Measurements from ENCODE around the gene PBX1.

The PBX1 gene

GRCh38 chr1:164838786-164839185 is 279.8 kb downstream of the PBX1 start:
- DNase-seq (ENCODE audit: low read depth in 1 of 2, low spot score in 1 of 2): no peak
- TF ChIP-seq JUND (IDR thresholded peaks at IDR 0.05; ENCODE audit: low read depth): no peak
- in situ Hi-C loops (cut with HindIII; ENCODE audit: low pct_unique_long_range_greater_than_20kb, low sequenced_read_pairs): no loop called here

- no peak for TF ChIP-seq JUND (IDR thresholded peaks at IDR 0.05; ENCODE audit: low read depth)
- no peak for DNase-seq (ENCODE audit: low read depth in 1 of 2, low spot score in 1 of 2)
- in situ Hi-C loops (cut with HindIII; ENCODE audit: low pct_unique_long_range_greater_than_20kb, low sequenced_read_pairs): no loop called here
Observed at GRCh38 chr1:164840936-164841335, 282.0 kb downstream of the PBX1 start.

GRCh38 chr1:164841702-164842465 is 282.9 kb downstream of the PBX1 start:
- TF ChIP-seq JUND (IDR thresholded peaks at IDR 0.05; ENCODE audit: low read depth): no peak
- no peak for DNase-seq (ENCODE audit: low read depth in 1 of 2, low spot score in 1 of 2)
- in situ Hi-C loops (cut with HindIII; ENCODE audit: low pct_unique_long_range_greater_than_20kb, low sequenced_read_pairs): no loop called here

- no peak for TF ChIP-seq JUND (IDR thresholded peaks at IDR 0.05; ENCODE audit: low read depth)
- in situ Hi-C loops (cut with HindIII; ENCODE audit: low pct_unique_long_range_greater_than_20kb, low sequenced_read_pairs): no loop called here
- no peak for DNase-seq (ENCODE audit: low read depth in 1 of 2, low spot score in 1 of 2)
Observed at GRCh38 chr1:164842870-164843269, 283.9 kb downstream of the PBX1 start.

- no peak for DNase-seq (ENCODE audit: low read depth in 1 of 2, low spot score in 1 of 2)
- in situ Hi-C loops (cut with HindIII; ENCODE audit: low pct_unique_long_range_greater_than_20kb, low sequenced_read_pairs): no loop called here
- no peak for TF ChIP-seq JUND (IDR thresholded peaks at IDR 0.05; ENCODE audit: low read depth)
Observed at GRCh38 chr1:164843743-164844500, 284.9 kb downstream of the PBX1 start.

GRCh38 chr1:164846731-164847691 is 288.0 kb downstream of the PBX1 start:
- DNase-seq (ENCODE audit: low read depth in 1 of 2, low spot score in 1 of 2): no peak
- TF ChIP-seq JUND (IDR thresholded peaks at IDR 0.05; ENCODE audit: low read depth): no peak
- in situ Hi-C loops (cut with HindIII; ENCODE audit: low pct_unique_long_range_greater_than_20kb, low sequenced_read_pairs): no loop called here

- no peak for TF ChIP-seq JUND (IDR thresholded peaks at IDR 0.05; ENCODE audit: low read depth)
- in situ Hi-C loops (cut with HindIII; ENCODE audit: low pct_unique_long_range_greater_than_20kb, low sequenced_read_pairs): no loop called here
- no peak for DNase-seq (ENCODE audit: low read depth in 1 of 2, low spot score in 1 of 2)
Observed at GRCh38 chr1:164853146-164853545, 294.2 kb downstream of the PBX1 start.

GRCh38 chr1:164855716-164856329 is 296.8 kb downstream of the PBX1 start:
- no peak for TF ChIP-seq JUND (IDR thresholded peaks at IDR 0.05; ENCODE audit: low read depth)
- in situ Hi-C loops (cut with HindIII; ENCODE audit: low pct_unique_long_range_greater_than_20kb, low sequenced_read_pairs): no loop called here
- no peak for DNase-seq (ENCODE audit: low read depth in 1 of 2, low spot score in 1 of 2)

GRCh38 chr1:164856381-164856780 is 297.4 kb downstream of the PBX1 start:
- DNase-seq (ENCODE audit: low read depth in 1 of 2, low spot score in 1 of 2): no peak
- TF ChIP-seq JUND (IDR thresholded peaks at IDR 0.05; ENCODE audit: low read depth): no peak
- in situ Hi-C loops (cut with HindIII; ENCODE audit: low pct_unique_long_range_greater_than_20kb, low sequenced_read_pairs): no loop called here

GRCh38 chr1:164857439-164857838 is 298.5 kb downstream of the PBX1 start:
- DNase-seq (ENCODE audit: low read depth in 1 of 2, low spot score in 1 of 2): no peak
- TF ChIP-seq JUND (IDR thresholded peaks at IDR 0.05; ENCODE audit: low read depth): no peak
- in situ Hi-C loops (cut with HindIII; ENCODE audit: low pct_unique_long_range_greater_than_20kb, low sequenced_read_pairs): no loop called here

- TF ChIP-seq JUND (IDR thresholded peaks at IDR 0.05; ENCODE audit: low read depth): no peak
- no peak for DNase-seq (ENCODE audit: low read depth in 1 of 2, low spot score in 1 of 2)
Observed at GRCh38 chr1:164858096-164858632, 299.2 kb downstream of the PBX1 start.

GRCh38 chr1:164861632-164862031 is 302.6 kb downstream of the PBX1 start:
- in situ Hi-C loops (cut with HindIII; ENCODE audit: low pct_unique_long_range_greater_than_20kb, low sequenced_read_pairs): no loop called here
- no peak for DNase-seq (ENCODE audit: low read depth in 1 of 2, low spot score in 1 of 2)
- TF ChIP-seq JUND (IDR thresholded peaks at IDR 0.05; ENCODE audit: low read depth): no peak

More at GRCh38 chr1:164858096-164858632, 299.2 kb downstream of the PBX1 start:
- in situ Hi-C loops (cut with HindIII; ENCODE audit: low pct_unique_long_range_greater_than_20kb, low sequenced_read_pairs): no loop called here
